GM21619 (cell line): ENCODE results near the gene MALL.
"Not testable (repeated sequence)": the region's sequence is repeated elsewhere in the genome, so short reads cannot be mapped to it uniquely, and the experiment has no call there.

ENCODE experiments used
- ATAC-seq: cut with Tn5 transposase; IDR thresholded peaks from one replicate; pipeline ENCODE4 v1.9.1; 2021; ENCODE audit not compliant: unreplicated experiment

The MALL gene

GRCh38 chr2:110099471-110100225, 16.0 kb downstream of the MALL start:
- ATAC-seq: no peak

- ATAC-seq: no peak
These were observed 16.6 kb downstream of the MALL start for GRCh38 chr2:110099038-110099425.

DNA sequence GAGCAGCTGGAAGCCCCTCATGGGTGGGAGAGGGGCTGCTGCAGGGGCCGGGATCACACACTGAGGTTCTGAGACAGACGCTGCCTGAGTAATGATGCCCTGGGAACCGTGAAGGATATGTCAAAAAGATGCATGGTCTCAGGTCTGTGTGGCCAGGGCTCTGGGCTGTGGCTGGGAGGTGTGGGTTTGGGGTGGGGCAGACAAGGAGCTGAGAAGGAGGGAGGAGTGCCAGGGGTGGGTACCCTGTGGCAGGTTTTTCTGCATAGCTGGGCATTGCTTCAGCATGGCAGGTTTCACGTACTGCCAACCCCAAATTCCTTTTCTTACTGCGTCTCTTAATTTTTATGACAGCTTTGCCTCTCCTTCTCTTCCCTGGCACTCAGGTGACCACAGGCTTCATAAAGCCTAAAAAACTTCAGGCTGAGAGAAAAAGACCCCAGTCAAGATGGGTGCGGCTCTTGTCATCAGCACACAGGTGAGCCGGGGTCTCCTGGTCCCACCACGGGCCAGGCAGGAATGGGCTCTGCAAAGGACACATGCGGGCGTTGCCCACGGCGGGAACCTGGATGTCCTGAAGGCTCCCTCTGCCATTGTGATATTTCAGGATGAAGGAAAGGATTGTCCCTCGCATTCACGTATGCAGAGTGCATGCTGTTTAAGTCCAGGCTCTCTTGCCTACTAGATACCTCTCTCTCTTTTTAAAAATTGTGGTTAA, 18.0 kb downstream of the MALL start:
- no peak for ATAC-seq

GRCh38 chr2:110095994-110096633, 19.5 kb downstream of the MALL start:
- no peak for ATAC-seq

DNA sequence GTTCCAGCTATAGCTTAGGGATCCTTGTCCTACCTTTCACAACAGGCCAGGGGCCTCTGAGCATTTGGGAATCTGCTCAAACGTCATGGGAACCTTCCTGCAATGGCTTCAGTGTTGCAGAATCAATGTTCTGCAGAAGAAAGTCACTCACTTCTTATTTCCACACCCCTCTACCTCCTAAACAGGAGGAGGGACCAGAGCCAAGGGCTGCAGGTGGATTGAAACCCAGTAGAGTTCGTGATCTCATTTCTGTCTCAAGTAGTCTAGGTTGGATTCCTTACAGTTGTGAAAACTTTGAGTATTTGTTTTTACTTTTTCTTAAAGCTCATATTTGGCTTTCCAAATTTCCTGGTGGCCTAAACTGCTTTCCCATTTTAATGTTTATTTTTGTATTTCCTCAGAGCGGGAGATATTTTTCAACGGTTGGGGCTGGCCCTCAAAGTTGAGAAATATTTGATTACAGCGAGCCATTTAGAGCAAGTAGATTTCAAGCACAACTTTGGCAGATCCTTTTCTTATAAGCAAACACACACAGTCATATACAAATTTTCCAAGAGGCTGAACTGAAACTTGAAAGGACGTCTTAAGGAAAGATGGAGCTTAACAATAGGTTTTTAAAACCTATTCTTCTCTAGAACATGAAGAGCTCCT, 20.6 kb downstream of the MALL start:
- ATAC-seq: not testable (repeated sequence)

- not testable (repeated sequence) for ATAC-seq
These were observed 21.7 kb downstream of the MALL start for GRCh38 chr2:110093924-110094323.

DNA sequence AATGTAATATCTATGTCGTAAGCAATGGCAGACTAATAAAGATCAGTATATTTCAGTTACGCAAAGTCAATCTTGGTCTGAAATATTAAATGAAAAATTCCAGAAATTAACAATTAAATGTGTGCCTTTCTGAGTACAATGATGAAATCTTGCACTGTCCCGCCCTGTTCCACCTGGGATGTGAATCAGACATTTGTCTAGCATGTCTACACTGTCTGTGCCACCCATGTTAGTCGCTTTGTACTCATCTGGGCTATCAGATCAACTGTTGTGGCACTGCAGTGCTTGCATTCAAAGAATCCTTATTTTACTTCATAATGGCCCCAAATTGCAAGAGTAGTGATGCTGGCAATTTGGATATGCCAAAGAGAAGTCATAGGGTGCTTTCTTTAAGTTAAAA, 25.5 kb downstream of the MALL start:
- ATAC-seq: not testable (repeated sequence)

DNA sequence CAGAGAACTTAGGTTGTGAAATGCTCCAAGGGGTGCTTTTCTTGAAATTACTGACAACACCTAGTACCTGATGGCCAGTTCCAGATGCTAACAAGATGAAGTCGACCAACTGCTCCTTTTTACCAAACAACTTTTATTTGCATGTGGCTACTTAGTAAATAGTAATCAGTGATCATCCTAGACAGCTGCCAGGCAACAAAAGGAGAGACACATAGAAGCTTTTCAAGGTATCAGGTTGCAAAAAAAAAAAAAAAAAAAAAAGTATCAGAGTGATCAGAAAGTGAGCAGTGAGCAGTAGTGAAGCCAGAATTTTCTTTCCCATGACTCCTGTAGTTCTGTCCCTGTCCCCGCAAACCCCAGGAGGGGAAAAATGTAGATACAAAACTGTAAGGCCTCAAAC, 31.9 kb downstream of the MALL start:
- ATAC-seq: not testable (repeated sequence)

- not testable (repeated sequence) for ATAC-seq
These were observed 32.5 kb downstream of the MALL start for GRCh38 chr2:110083162-110083561.

DNA sequence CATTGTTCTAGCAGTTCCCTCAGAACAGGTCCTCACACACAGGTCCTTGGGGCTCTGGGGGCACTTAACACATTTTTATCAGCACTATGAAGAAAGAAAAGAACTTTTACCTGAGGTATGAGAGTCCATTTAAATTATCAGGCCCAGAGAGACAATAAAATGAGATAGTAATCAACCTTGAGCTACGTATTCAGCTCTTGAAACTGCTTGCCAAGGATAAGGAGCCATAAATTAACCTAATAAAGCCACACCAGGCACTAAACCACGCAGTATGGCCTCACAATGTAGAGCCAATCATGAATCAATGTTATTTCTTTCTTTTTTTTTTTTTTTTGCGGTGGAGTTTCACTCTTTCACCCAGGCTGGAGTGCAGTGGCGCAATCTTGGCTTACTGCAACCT, 37.5 kb downstream of the MALL start:
- not testable (repeated sequence) for ATAC-seq

DNA sequence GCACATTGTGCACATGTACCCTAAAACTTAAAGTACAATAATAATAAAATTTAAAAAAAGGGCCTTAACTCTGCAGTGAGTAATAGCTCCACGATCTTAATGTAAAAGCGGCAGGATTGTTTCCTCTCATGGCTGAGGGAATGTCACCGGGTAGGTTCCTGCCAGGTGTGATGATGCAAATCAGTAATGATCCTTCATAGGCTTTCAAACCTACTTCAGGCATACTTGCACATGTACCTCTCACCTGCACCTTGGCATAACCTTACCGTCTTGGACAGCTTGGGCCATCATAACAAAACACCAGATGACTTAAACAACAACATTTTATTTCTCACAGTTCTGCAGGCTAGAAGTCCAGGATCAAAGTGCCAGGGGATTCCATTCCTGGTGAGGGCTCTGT, 39.7 kb downstream of the MALL start:
- not testable (repeated sequence) for ATAC-seq

GRCh38 chr2:110069869-110070268, 45.8 kb downstream of the MALL start:
- ATAC-seq: not testable (repeated sequence)

DNA sequence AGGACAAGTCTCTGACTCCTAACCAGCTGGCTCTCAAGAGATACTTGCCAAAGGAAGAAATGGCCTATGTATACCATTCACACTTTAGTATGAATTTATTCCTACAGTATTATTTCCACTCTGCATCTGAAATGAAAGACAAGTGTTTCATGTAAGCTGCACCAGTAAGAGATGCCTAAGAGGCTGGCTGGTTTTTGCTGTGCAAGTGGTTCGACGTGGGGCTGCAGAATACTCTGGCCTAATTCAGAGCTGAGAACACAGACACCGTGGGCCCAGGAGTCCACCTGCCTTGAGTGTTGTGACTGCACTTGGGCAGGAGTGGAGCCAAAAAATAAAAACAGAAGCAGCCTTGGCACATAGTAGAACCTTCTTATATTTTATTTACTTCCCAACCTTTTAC, 47.5 kb downstream of the MALL start:
- ATAC-seq: not testable (repeated sequence)

DNA sequence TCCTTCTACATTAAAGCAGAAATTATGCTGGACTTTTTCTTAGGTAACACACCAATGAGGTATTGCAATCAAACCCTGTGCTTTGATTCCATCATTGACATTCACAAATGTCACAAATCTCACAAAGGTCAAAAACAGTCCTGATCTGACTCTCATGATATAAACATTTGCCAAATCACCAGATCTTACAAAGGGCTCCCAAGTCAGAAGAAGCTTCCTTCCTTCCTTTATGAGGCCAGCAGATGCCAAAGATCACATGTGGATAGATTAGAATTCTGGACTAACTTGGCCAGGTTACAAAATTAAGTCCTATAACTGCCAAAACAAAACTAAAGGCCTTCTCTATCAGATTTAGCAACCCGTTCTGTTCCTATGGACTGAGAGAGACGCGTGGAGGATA, 53.3 kb downstream of the MALL start:
- not testable (repeated sequence) for ATAC-seq

GRCh38 chr2:110060550-110060949, 55.1 kb downstream of the MALL start:
- ATAC-seq: not testable (repeated sequence)

- ATAC-seq: not testable (repeated sequence)
These were observed 55.8 kb downstream of the MALL start for GRCh38 chr2:110059694-110060358.

- not testable (repeated sequence) for ATAC-seq
These were observed 56.5 kb downstream of the MALL start for GRCh38 chr2:110059009-110059693.

DNA sequence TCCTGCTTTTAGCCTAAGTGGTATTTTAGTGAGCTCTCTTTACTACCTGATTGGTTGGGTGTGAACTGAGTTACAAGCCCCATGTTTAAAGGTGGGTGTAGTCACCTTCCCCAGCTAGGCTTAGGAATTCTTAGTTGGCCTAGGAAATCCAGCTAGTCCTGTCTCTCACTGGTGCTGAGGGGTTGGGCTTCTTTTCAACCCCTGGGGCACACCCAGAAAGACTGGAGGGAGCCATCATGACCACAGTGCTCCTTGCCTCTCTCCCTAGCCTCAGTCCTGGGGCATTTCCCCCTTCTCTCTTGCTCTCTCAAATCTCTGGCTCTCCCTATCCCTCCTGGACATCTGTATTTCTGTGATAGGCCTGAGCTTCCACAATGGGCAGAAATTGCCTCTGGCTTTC, 57.6 kb downstream of the MALL start:
- ATAC-seq: not testable (repeated sequence)

DNA sequence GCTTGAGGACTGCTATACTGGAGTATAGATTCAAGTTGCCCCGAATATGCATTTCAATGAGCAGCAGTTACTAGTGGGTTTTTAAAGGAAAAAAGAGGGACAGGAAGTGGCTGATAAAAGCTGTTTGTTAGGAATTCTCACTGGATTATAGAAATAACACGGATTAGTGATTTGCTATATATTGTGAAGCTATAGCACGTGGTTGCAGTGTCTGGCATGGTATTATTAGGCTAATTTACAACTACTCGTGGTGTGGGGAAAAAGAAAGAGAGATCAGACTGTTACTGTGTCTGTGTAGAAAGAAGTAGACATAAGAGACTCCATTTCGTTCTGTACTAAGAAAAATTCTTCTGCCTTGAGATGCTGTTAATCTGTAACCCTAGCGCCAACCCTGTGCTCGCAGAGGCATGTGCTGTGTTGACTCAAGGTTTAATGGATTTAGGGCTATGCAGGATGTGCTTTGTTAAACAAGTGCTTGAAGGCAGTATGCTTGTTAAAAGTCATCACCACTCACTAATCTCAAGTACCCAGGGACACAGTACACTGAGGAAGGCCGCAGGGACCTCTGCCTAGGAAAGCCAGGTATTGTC, 59.7 kb downstream of the MALL start:
- ATAC-seq: not testable (repeated sequence)
